GM12801 (cell line): ENCODE measurements around the gene PDS5A.

ENCODE experiments used
- TF ChIP-seq, protein P1 (sequence below): IDR thresholded peaks from one replicate; pipeline ENCODE4 v1.5.1; 2011; ENCODE audit warnings: control low read depth; ENCODE audit not compliant: insufficient read length; ENCODE audit errors: extremely low read depth

PDS5A gene, protein sequence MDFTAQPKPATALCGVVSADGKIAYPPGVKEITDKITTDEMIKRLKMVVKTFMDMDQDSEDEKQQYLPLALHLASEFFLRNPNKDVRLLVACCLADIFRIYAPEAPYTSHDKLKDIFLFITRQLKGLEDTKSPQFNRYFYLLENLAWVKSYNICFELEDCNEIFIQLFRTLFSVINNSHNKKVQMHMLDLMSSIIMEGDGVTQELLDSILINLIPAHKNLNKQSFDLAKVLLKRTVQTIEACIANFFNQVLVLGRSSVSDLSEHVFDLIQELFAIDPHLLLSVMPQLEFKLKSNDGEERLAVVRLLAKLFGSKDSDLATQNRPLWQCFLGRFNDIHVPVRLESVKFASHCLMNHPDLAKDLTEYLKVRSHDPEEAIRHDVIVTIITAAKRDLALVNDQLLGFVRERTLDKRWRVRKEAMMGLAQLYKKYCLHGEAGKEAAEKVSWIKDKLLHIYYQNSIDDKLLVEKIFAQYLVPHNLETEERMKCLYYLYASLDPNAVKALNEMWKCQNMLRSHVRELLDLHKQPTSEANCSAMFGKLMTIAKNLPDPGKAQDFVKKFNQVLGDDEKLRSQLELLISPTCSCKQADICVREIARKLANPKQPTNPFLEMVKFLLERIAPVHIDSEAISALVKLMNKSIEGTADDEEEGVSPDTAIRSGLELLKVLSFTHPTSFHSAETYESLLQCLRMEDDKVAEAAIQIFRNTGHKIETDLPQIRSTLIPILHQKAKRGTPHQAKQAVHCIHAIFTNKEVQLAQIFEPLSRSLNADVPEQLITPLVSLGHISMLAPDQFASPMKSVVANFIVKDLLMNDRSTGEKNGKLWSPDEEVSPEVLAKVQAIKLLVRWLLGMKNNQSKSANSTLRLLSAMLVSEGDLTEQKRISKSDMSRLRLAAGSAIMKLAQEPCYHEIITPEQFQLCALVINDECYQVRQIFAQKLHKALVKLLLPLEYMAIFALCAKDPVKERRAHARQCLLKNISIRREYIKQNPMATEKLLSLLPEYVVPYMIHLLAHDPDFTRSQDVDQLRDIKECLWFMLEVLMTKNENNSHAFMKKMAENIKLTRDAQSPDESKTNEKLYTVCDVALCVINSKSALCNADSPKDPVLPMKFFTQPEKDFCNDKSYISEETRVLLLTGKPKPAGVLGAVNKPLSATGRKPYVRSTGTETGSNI (N-terminal part only)

DNA sequence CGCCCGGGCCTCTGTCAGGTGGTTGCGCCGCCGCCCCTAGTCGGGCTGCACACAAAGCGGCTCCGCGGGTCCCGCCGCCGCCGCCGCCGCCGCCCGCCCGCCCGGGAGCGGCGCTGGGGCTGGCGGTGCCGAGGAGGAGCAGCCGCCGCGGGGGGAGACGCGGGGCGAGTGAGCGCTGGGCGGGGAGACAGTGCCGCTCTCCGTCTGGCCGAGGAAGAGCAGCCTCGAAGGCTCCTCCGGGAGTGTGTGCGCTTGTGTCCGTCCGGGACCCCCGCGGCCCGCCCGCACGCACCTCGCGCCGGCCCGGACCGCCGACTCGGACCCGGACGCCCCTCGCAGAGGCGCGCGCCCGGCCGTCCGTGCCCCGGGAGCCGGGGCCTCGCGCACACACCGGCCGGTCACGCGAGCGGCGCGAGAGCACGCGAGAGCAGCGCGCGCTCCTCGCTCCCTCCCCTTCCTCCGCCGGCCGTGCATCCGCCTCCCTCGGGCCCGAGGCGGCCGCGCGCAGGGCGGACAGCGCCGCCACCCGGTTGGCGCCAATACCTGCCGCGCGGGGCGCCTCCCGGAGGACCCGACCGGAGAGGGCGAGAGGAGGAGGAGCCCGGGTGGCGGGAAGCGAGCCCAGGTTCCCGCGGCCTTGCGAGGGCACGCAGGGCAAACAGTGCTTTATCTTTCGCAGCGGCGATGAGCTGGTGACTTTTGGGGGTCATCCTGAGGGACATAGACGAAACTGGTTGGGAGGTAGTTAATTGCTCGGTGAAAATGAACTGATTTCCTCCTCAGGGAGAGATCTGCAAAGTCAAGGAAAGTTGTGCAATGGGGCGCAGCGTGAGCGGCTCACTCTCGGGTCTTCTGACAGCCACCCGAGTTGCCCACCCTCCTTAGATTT lies at the start of gene PDS5A:
Gene PDS5A (minus strand): TSS at position 423 of the 889 bp plus-strand sequence. CDS start 1,334 bp downstream, outside the sequence.
- TF ChIP-seq, protein P1, sequence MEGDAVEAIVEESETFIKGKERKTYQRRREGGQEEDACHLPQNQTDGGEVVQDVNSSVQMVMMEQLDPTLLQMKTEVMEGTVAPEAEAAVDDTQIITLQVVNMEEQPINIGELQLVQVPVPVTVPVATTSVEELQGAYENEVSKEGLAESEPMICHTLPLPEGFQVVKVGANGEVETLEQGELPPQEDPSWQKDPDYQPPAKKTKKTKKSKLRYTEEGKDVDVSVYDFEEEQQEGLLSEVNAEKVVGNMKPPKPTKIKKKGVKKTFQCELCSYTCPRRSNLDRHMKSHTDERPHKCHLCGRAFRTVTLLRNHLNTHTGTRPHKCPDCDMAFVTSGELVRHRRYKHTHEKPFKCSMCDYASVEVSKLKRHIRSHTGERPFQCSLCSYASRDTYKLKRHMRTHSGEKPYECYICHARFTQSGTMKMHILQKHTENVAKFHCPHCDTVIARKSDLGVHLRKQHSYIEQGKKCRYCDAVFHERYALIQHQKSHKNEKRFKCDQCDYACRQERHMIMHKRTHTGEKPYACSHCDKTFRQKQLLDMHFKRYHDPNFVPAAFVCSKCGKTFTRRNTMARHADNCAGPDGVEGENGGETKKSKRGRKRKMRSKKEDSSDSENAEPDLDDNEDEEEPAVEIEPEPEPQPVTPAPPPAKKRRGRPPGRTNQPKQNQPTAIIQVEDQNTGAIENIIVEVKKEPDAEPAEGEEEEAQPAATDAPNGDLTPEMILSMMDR, result no peak

DNA sequence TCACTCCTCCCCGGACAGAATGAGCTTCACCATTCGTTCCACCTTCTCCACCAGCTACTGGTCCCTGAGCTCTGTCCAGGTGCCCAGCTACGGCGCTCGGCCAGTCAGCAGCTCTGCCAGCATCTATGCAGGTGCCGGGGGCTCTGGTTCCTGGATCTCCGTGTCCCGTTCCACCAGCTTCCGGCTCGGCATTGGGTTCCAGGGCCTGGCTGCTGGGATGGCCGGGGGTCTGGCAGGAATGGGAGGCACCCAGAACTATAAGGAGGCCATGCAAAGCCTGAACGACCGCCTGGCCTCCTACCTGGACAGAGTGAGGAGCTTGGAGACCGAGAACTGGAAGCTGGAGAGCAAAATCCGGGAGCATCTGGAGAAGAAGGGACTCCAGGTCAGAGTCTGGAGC lies 42.5 kb upstream of the PDS5A start:
- TF ChIP-seq, protein P1, result no peak

DNA sequence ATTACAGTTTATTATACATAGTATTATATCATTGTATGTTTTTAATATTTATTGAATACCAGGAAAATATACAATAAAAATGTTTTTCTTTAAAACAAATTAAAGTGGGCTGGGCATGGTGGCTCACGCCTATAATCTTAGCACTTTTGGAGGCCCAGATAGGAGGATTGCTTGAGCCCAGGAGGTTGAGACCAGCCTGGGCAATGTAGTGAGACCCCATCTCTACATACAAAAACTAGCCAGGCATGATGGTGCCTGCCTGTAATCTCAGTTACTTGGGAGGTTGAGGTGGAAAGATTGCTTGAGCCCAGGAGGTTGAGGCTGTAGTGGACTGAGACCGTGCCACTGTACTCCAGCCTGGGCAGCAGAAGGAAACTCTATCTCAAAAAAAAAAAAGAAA lies 38.3 kb upstream of the PDS5A start:
- TF ChIP-seq, protein P1, result no peak

- TF ChIP-seq, protein P1, result no peak
Observed at GRCh38 chr4:40003986-40004385, 26.3 kb upstream of the PDS5A start.

DNA sequence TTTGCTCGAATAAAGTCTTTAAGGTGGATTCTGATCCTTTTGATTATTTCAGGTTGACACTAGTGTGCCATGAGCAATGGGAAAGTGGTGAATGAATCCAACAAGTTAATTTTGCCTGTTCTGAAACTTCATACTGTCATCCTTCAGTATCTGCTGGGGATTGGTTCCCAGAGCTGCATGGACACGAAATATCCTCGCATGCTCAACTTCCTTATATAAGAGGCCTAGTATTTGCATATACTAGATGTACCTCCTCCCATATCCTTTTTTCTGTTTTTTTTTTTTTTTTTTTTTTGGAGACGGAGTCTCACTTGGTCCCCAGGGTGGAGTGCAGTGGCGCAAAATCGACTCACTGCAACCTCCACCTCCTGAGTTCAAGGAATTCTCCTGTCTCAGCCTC lies 23.0 kb upstream of the PDS5A start:
- TF ChIP-seq, protein P1, result no peak

- TF ChIP-seq, protein P1, result no peak
Observed at GRCh38 chr4:39998659-39999345, 21.1 kb upstream of the PDS5A start.
